K562 treated with DMSO at 1 percent for 48 hours (cell line): ENCODE results near the gene PLEKHG5. TPM values are rescaled to one million over a fixed set of nuclear protein-coding genes. Genes with fewer than 3 reads are reported as not detected.

Source experiments
- total RNA-seq: library from RNA; unstranded; fragments of 300-600 nt; gene quantifications from 2 replicates; pipeline ENCODE4 v1.2.3, GENCODE V29; 2022; ENCODE audit warnings: low replicate concordance; ENCODE audit errors: extremely low read depth

Gene PLEKHG5
- total RNA-seq: not detected in 2 replicates

GRCh38 chr1:6491480-6491962 is at the start of gene PLEKHG5:
TSS of gene PLEKHG5 (minus strand) at chr1:6491667. CDS start at chr1:6477571, 14,096 bp downstream.

GRCh38 chr1:6466023-6466422 is 25.4 kb downstream of the PLEKHG5 start, which contains the start of gene TNFRSF25:
TSS of gene TNFRSF25 (minus strand) at chr1:6466173. CDS start at chr1:6466107, 66 bp downstream.

GRCh38 chr1:6424619-6425593 is 66.6 kb downstream of the PLEKHG5 start, which contains the start of gene ESPN:
TSS of gene ESPN (plus strand) at chr1:6424776. CDS start at chr1:6424956, 180 bp downstream.

GRCh38 chr1:6419804-6420453 is 71.5 kb downstream of the PLEKHG5 start, which contains the start of gene HES2:
TSS of gene HES2 (minus strand) at chr1:6419919. CDS start at chr1:6419820, 99 bp downstream.

Other genes with a start within 250 kb of the PLEKHG5 start
- not detected in 2 replicates for gene HES3, start 247.5 kb downstream of the PLEKHG5 start, total RNA-seq
- not detected in 2 replicates for gene GPR153, start 230.6 kb downstream of the PLEKHG5 start, total RNA-seq
- not detected in 2 replicates for gene ACOT7, start 97.9 kb downstream of the PLEKHG5 start, total RNA-seq
- not detected in 2 replicates for gene HES2, start 71.7 kb downstream of the PLEKHG5 start, total RNA-seq
- gene ESPN, start 66.9 kb downstream of the PLEKHG5 start, total RNA-seq: not detected in 2 replicates
- not detected in 2 replicates for gene TNFRSF25, start 25.5 kb downstream of the PLEKHG5 start, total RNA-seq
- gene NOL9, start 62.8 kb upstream of the PLEKHG5 start, total RNA-seq: not detected in 2 replicates
- gene TAS1R1, start 63.6 kb upstream of the PLEKHG5 start, total RNA-seq: not detected in 2 replicates
- not detected in 2 replicates for gene ZBTB48, start 88.3 kb upstream of the PLEKHG5 start, total RNA-seq
- 133 TPM in 1 of 2 replicates, not detected in the other for gene KLHL21, start 111.2 kb upstream of the PLEKHG5 start, total RNA-seq
- not detected in 2 replicates for gene PHF13, start 122.1 kb upstream of the PLEKHG5 start, total RNA-seq
- gene THAP3, start 133.2 kb upstream of the PLEKHG5 start, total RNA-seq: not detected in 2 replicates
- not detected in 2 replicates for gene DNAJC11, start 210.1 kb upstream of the PLEKHG5 start, total RNA-seq